HG03064 (cell line): ENCODE measurements around the gene GALNT15.

ENCODE experiments used
- ATAC-seq: cut with Tn5 transposase; IDR thresholded peaks from one replicate; pipeline ENCODE4 v1.9.1; 2021; ENCODE audit warnings: low read depth; ENCODE audit not compliant: unreplicated experiment

GALNT15 gene

DNA sequence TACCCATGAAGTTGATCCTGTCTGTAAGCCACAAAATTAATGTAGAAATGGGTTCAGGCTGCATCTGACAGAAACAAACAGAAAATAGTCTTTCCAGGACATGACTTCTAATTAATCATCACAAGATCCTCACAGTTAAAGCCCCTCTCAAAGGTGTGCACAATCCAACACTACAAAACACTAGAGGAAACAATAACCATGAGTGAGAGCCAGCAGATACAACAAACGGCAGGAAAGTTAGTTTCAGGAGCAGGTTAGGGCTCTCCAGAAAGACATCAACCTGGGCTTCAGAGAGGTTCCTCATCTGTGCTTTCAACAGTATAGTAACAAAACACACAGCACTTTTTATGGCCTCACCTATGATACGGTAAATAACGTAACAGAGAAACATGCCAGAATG, 47.5 kb downstream of the GALNT15 start:
- ATAC-seq = no peak

DNA sequence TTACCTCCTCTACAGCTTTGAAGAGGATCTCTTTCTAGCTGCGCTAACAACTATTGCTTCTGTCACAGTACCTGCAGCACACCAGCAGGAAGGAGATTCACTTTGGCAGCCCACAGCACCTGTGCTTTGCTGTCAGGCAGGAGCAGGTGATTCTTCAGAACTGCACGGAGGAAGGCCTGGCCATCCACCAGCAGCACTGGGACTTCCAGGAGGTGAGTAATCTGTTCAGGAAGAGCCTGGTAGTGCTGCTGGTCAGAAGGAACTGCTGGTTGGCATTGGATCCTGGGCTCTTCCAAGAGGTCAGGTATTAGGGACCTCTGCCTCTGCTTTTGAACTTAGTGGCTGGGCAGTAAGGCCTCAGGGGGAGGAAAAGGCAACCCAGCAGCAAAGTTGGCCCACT, 48.1 kb downstream of the GALNT15 start:
- no peak for ATAC-seq

DNA sequence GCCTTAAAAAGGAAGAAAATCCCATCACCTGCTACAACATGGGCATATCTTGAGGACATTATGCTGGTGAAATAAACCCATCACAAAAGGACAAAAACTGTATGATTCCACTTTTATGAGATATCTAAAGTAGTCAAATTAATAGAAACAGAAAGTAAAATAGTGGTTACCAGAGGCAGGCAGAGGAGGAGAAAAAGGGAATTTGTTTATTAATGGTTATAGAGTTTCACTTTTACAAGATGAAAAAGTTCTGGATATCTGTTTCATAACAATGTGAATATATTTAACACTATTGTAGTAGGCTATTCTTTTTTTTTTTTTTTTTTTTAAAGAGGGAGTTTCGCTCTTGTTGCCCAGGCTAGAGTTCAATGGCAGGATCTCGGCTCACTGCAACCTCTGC, 49.8 kb downstream of the GALNT15 start:
- no peak for ATAC-seq

DNA sequence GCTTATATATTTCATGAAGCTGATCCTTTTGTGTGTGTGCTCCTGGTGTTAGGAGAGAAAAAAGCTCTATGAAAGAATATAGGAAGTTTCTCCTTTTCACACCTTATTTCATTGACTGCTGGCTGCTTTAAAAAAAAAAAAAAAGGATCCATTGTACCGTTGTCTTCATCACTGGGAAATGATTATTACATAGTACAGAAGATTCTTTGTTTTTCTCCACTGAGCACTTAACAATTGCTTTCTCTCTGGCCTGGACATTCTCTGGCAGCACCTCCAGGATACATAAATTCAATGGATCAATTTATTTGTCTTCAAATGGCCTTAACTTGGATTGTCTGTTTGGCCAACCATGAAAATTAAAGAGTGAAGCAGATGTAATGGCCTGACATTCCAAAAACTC, 53.1 kb downstream of the GALNT15 start:
- no peak for ATAC-seq

GRCh38 chr3:16229681-16230080, 55.2 kb downstream of the GALNT15 start:
- ATAC-seq = no peak

DNA sequence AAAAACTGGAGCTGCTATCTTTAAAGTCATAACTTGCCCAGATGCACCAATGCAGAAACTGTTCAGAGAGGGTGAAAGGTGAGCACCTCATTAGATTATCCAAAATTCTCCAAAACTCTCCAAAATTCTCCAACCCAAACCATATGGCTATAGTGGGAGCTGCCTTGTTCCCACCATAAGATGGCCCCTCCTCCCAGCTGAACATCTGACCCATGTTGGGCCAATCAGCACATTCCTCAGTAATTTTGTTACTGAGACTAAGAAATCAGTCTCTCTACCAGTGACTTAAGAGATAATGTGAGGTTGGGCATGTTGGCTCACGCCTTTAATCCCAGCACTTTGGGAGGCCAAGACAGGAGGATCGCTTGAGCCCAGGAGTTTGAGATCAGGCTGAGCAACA, 57.5 kb downstream of the GALNT15 start:
- ATAC-seq = no peak

- no peak for ATAC-seq
Observed at GRCh38 chr3:16233806-16234205, 59.3 kb downstream of the GALNT15 start.

- no peak for ATAC-seq
Observed at GRCh38 chr3:16234281-16234680, 59.8 kb downstream of the GALNT15 start.

DNA sequence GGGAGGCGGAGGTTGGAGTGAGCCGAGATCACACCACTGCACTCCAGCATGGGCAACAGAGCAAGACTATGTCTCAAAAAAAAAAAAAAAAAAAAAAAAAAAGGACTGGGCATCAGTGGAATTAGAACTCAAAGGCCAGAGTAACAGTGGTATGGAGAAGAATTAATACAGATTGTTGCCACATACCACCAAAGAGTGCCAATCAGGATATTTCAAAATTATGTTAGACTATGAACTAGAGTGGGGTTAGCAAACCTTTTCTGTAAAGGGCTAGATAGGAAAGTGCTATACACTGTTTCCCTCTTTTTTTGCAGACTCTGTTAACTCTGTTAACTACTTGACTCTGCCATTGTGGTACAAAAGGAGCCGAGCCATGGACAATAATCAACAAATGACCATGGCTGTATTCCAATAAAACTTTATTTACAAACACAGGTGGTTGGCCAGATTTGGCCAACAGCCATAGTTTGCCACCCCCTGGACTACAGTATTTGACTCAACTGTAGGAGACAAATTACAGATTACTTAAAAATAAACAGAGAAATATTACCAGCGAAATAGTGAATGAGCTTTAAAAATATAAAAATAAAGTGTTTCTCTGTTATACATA, 61.7 kb downstream of the GALNT15 start:
- no peak for ATAC-seq

GRCh38 chr3:16236856-16237393, 62.4 kb downstream of the GALNT15 start:
- no peak for ATAC-seq

DNA sequence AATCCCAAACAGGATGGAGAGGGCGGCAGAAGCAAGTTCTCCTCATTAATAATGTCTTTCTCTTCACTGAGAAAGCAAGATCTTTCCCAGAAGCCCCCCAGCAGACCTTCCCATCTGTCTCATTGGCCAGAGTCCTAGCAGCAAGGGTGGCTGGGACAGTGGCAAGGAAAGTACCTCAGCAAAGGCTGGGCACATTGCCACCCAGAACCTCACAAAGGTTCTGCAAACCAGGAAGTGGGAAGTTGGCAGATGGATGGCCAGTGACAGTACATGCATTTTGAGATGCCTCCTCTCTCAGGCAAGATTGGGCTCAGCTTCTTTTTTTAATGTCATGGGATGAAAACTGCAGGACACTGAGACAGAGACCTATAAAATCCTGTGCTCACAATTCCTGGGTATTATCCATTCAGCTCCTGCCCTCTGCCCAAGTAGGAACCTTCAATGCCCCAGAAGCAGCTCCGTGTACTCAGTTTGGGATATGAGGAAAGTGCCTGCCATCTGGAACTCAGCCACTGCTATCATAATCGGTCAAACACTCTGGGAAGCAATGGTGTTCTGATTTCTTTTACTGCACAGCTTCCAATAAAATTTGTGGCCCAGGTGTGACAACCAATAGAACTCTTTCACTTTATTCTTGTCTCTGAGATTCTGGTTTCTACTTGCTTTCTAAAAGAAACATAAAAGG, 64.7 kb downstream of the GALNT15 start:
- ATAC-seq = no peak

DNA sequence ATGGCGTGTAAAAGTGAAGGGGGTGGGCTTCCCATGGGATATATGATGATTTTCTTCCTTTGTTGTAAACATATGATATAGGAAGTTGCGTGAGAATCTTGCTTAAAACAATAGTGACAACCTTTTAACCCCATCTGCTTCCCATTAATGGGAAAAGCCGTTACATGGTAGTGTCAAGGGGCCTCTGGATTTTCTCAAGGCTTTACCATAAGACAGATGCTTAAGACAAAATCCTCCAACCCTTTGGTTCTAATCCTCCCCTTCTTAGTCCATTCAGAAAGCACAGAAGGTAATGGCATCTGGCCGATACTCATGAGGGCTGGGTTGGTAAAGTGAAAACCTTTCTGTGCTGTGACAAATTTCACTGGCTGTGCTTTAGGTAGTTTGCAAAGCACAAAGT, 65.3 kb downstream of the GALNT15 start:
- no peak for ATAC-seq

DNA sequence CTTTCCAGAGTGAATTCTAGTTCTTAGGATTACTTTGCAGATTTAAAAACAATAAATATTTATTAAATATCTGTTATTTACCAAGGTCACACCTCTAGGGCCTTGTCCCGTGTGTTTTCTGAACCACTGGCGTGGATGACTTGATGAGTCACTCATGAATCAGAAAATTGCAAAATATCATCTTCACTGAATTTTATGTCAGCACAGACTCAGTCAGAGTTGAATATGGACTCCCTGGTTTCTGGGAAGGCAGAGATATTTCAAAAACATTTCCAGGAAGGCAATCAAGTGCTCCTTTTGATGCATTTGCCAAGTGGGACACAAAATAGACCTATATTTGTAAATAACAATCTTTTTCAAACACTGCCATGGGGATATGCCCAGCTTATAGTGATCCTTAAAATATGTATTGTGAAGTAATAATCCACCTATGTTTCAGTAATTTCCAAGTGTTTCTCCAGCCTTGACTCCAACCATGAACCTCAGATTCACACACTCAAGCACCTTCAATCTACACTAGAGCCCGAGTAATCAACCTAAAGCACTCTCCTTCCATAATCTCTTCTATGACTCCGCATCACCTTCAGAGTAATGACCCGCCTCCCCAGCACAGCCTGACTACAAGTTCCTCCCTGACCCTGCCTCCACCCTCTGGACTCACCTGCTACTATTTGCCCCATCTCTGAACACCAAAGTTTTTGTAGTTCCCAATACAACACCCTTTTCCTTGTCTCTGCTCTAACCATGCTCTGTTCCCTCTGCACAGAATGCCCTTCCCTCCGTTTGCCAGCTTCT, 65.9 kb downstream of the GALNT15 start:
- ATAC-seq = no peak

GRCh38 chr3:16241225-16241624, 66.7 kb downstream of the GALNT15 start:
- ATAC-seq = no peak

- ATAC-seq = no peak
Observed at GRCh38 chr3:16242177-16242576, 67.7 kb downstream of the GALNT15 start.

- ATAC-seq = no peak
Observed at GRCh38 chr3:16243706-16244490, 69.4 kb downstream of the GALNT15 start.

DNA sequence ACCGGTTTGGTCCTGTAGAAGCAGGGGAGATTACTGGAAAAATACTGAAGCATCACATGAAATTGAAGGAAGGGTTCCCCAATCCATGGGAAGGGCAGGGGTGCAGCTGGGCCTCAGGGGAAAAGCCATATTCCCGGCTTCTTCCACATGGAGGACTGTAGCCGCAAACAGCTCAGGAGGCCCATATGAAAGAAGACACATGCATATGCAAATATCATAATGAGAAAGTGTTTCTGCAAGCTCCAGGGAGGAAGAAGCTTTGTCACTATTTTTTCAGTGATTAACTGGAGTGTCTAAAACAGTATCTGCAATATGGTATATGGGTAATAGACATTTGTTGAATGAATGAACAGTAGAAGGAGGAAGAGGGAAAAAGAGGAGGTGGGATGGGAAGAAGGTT, 71.1 kb downstream of the GALNT15 start:
- no peak for ATAC-seq

- ATAC-seq = peak; percentile 78
Observed at GRCh38 chr3:16247282-16248061, 73.0 kb downstream of the GALNT15 start.

GRCh38 chr3:16248556-16248955, 74.1 kb downstream of the GALNT15 start:
- no peak for ATAC-seq

DNA sequence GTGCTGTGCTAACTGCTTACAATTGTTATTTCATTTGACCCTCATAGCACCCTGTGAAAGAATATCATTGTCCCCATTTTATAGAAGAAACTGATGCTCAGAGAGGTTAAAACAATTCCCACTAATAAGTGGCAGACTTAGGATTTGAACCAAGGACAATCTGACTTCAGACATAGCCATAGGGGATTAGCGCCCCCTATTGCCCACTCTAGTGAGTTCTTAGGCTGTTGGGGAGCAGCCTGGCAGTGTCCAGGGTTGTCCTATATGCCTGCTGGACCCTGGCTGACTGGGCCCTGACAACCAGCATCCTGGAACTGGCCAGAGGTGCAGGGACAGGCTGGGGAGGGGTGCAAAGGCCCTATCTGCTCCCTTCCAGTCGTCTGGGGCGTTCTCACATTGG, 74.9 kb downstream of the GALNT15 start:
- ATAC-seq = no peak
